HG03280 (cell line): ENCODE data around the gene TRIM14.
"Not testable (repeated sequence)": the region's sequence is repeated elsewhere in the genome, so short reads cannot be mapped to it uniquely, and the experiment has no call there.

Source experiments
- ATAC-seq: cut with Tn5 transposase; IDR thresholded peaks from one replicate; pipeline ENCODE4 v1.9.1; 2021; ENCODE audit warnings: mild to moderate bottlenecking, moderate library complexity; ENCODE audit not compliant: unreplicated experiment

TRIM14 gene

GRCh38 chr9:98142925-98143481 lies 24.0 kb upstream of the TRIM14 start:
- no peak for ATAC-seq

- ATAC-seq = no peak
Observed at GRCh38 chr9:98142182-98142907, 23.3 kb upstream of the TRIM14 start.

GRCh38 chr9:98140503-98140902 lies 21.5 kb upstream of the TRIM14 start:
- no peak for ATAC-seq

- no peak for ATAC-seq
Observed at GRCh38 chr9:98136489-98136888, 17.5 kb upstream of the TRIM14 start.

- ATAC-seq = no peak
Observed at GRCh38 chr9:98135938-98136337, 16.9 kb upstream of the TRIM14 start.

GRCh38 chr9:98135558-98135934 lies 16.5 kb upstream of the TRIM14 start:
- no peak for ATAC-seq

GRCh38 chr9:98134702-98135557 lies 15.9 kb upstream of the TRIM14 start:
- no peak for ATAC-seq

GRCh38 chr9:98132806-98133631 lies 14.0 kb upstream of the TRIM14 start:
- no peak for ATAC-seq

- ATAC-seq = no peak
Observed at GRCh38 chr9:98132158-98132557, 13.1 kb upstream of the TRIM14 start.

- ATAC-seq = no peak
Observed at GRCh38 chr9:98130576-98131228, 11.7 kb upstream of the TRIM14 start.

- ATAC-seq = not testable (repeated sequence)
Observed at GRCh38 chr9:98130060-98130459, 11.0 kb upstream of the TRIM14 start.

GRCh38 chr9:98129451-98129881 lies 10.4 kb upstream of the TRIM14 start:
- peak; percentile 61 for ATAC-seq

GRCh38 chr9:98128316-98128715 lies 9.3 kb upstream of the TRIM14 start:
- ATAC-seq = no peak

- no peak for ATAC-seq
Observed at GRCh38 chr9:98127226-98127625, 8.2 kb upstream of the TRIM14 start.

GRCh38 chr9:98124637-98125426 lies 5.8 kb upstream of the TRIM14 start:
- ATAC-seq = no peak

GRCh38 chr9:98124091-98124490 lies 5.1 kb upstream of the TRIM14 start:
- ATAC-seq = not testable (repeated sequence)

- no peak for ATAC-seq
Observed at GRCh38 chr9:98121058-98121457, 2.0 kb upstream of the TRIM14 start.

- no peak for ATAC-seq
Observed at GRCh38 chr9:98120476-98120875, 1.5 kb upstream of the TRIM14 start.

- peak; percentile 77 for ATAC-seq
Observed at GRCh38 chr9:98117984-98118639, 910 bp downstream of the TRIM14 start.
